K562 (cell line): ENCODE data around the gene TSSK6. TPM values are rescaled to one million over a fixed set of nuclear protein-coding genes. Genes with fewer than 3 reads are reported as not detected.

Source experiments
- CHD4 ChIP-seq: fragments of 200-600 bp; sonication (generic); IDR thresholded peaks from 3 replicates; pipeline ENCODE4 v1.6.1; 2012; ENCODE audit warnings: low read depth, mild to moderate bottlenecking, mixed read lengths, low read length, inconsistent platforms; ENCODE audit not compliant: insufficient read depth, insufficient replicate concordance, poor library complexity, severe bottlenecking
- EWSR1 ChIP-seq: fragments of 450-650 bp; IDR thresholded peaks from 2 replicates; pipeline ENCODE4 v1.6.1; 2018; ENCODE audit warnings: borderline replicate concordance, mild to moderate bottlenecking, low read depth, moderate library complexity; ENCODE audit not compliant: partially characterized antibody
- GABPB2 ChIP-seq: fragments of 250-450 bp; sonication (Bioruptor Pico); conservative IDR thresholded peaks from 2 replicates; pipeline ENCODE4 v1.5.1; 2021; ENCODE audit warnings: mild to moderate bottlenecking
- KLF6 ChIP-seq: fragments of 250-450 bp; sonication (Bioruptor Pico); IDR thresholded peaks from 2 replicates; pipeline ENCODE4 v1.4.0; 2020; ENCODE audit warnings: mild to moderate bottlenecking, moderate library complexity, borderline replicate concordance
- PHB2 ChIP-seq: fragments of 450-650 bp; IDR thresholded peaks from 2 replicates; pipeline ENCODE4 v1.6.1; 2017; ENCODE audit warnings: low read depth
- POLR2AphosphoS2 ChIP-seq: IDR thresholded peaks from 2 replicates; pipeline ENCODE4 v1.6.1; 2012; ENCODE audit warnings: low read length, improper control_type of control experiment
- POLR3G ChIP-seq: IDR thresholded peaks from 2 replicates; pipeline ENCODE4 v1.6.1; 2011; ENCODE audit not compliant: insufficient read length, insufficient replicate concordance; ENCODE audit errors: extremely low read depth
- RBBP5 ChIP-seq: fragments of 200-600 bp; sonication (generic); IDR thresholded peaks from 2 replicates; pipeline ENCODE4 v1.6.1; 2012; ENCODE audit warnings: borderline replicate concordance, mild to moderate bottlenecking, low read length, control low read depth, inconsistent platforms; ENCODE audit not compliant: insufficient read depth, poor library complexity, severe bottlenecking
- RFX1 ChIP-seq: fragments of 450-650 bp; IDR thresholded peaks from 2 replicates; pipeline ENCODE4 v1.6.1; 2016; ENCODE audit warnings: mild to moderate bottlenecking, moderate library complexity
- SAP30 ChIP-seq: fragments of 200-600 bp; sonication (generic); IDR thresholded peaks from 2 replicates; pipeline ENCODE4 v1.6.1; 2012; ENCODE audit warnings: borderline replicate concordance, low read depth, mild to moderate bottlenecking, moderate library complexity, low read length, control low read depth, inconsistent platforms; ENCODE audit not compliant: insufficient read depth, poor library complexity, severe bottlenecking
- SMAD4 ChIP-seq: fragments of 250-450 bp; sonication (Bioruptor Pico); conservative IDR thresholded peaks from 2 replicates; pipeline ENCODE4 v1.8.0; 2021; ENCODE audit warnings: inconsistent platforms, mild to moderate bottlenecking, moderate library complexity
- XRCC5 ChIP-seq: fragments of 200-400 bp; formaldehyde crosslinking; IDR thresholded peaks from 2 replicates; pipeline ENCODE4 v1.6.1; 2017; ENCODE audit warnings: low read depth, mild to moderate bottlenecking, low read length
- ZNF12 ChIP-seq: sonication (generic); formaldehyde crosslinking; IDR thresholded peaks from 2 replicates; pipeline ENCODE4 v1.4.0; 2020; ENCODE audit warnings: mild to moderate bottlenecking, missing genetic modification reagents
- ZNF224 ChIP-seq: sonication (generic); formaldehyde crosslinking; IDR thresholded peaks from 2 replicates; pipeline ENCODE4 v1.8.0; 2022; ENCODE audit warnings: mild to moderate bottlenecking, missing genetic modification reagents
- ZNF263 ChIP-seq: sonication (generic); formaldehyde crosslinking; IDR thresholded peaks from 2 replicates; pipeline ENCODE4 v1.8.0; 2022; ENCODE audit warnings: mild to moderate bottlenecking, missing genetic modification reagents, borderline replicate concordance
- ZNF668 ChIP-seq: fragments of 250-450 bp; sonication (Bioruptor Pico); IDR thresholded peaks from 2 replicates; pipeline ENCODE4 v1.8.0; 2022; ENCODE audit warnings: mild to moderate bottlenecking, inconsistent platforms
- polyA plus RNA-seq, 8 experiments: library from polyadenylated mRNA; depleted of rRNA in 4 of 8; stranded (reverse) in 5 of 8; unstranded in 3 of 8; fragments of >200 nt; fragmentation: Nextera tagmentation in 2 of 8; fragmentation: Illumina TruSeq in 1 of 8; extraction: Ambion mirVana in 2 of 8; extraction: Trizol in 1 of 8; gene quantifications; 2 replicates each; pipeline versions ENCODE4 v1.2.1 to v1.2.3, GENCODE V29; 2011 to 2014; ENCODE audit warnings: inconsistent platforms in 1 of 8, missing spikeins in 1 of 8
- total RNA-seq, 7 experiments: library from RNA; depleted of rRNA in 6 of 7; stranded (reverse); fragments of >200 nt in 6 of 7; fragmentation: Illumina TruSeq in 2 of 7; extraction: Trizol in 2 of 7; gene quantifications; 2 replicates each; pipeline versions ENCODE4 v1.2.1 to v1.2.3, GENCODE V29; 2011 to 2021; ENCODE audit warnings: low replicate concordance in 1 of 7
- TF ChIP-seq, protein P1 (sequence below): IDR thresholded peaks from 2 replicates; pipeline ENCODE4 v1.6.1; 2011; ENCODE audit warnings: borderline replicate concordance, low read depth, mild to moderate bottlenecking, moderate library complexity, low read length; ENCODE audit not compliant: insufficient read depth, poor library complexity, severe bottlenecking
- TF ChIP-seq, protein P2 (sequence below): fragments of 250-450 bp; sonication (Bioruptor Pico); IDR thresholded peaks from 2 replicates; pipeline ENCODE4 v1.5.0; 2020; ENCODE audit warnings: mild to moderate bottlenecking, borderline replicate concordance
- TF ChIP-seq, protein P3 (sequence below): sonication (generic); formaldehyde crosslinking; IDR thresholded peaks from 2 replicates; pipeline ENCODE4 v1.8.1; 2023; ENCODE audit warnings: mild to moderate bottlenecking, missing genetic modification reagents

The TSSK6 gene
- total and polyA plus RNA-seq, 9 of the 15 experiments (the other 6 are each of a cell fraction or from before 2014, with no cell fraction given), result 0.21 to 2.6 (median 1.5) TPM; not detected in 3

DNA sequence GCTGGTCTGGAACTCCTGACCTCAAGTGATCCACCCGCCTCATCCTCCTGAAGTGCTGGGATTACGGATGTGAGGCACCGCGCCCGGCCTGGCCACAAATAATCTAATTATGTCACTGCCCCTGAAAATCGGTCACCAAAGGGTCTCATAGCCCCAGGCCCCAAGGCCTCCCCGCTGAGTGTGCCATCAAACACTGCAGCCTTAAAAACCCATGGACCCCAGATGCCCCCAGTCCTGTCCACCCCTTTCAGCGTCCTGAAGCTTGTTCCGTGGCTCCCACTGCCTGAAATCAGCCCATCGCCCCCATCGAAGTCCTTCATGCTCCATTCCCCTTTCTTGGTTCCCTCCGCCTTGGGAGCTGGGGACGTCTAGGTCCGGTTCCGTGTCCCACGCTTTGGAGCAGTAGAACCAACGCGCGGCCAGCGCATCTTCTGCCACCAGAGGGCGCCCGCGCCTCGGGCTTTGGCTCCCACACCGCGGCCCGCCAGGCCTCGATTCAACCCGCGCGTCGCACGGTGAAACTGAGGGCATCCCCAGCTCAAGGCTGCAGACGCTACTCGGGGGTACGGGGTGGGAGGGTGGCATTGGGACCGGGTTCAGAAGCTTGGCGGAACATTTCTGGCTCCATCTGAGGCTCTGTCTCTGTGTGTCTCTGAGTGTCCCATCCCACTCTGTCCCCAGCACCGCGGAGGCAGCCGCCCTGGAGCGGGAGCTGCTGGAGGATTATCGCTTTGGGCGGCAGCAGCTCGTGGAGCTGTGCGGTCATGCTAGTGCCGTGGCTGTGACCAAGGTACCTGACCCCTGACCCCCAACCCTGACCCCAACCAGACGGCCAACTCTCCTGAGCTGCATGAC is 16.8 kb upstream of the TSSK6 start (continued):
- TF ChIP-seq CHD4 (no peak), RFX1 (no peak), EWSR1 (no peak), ZNF12 (CRISPR knock-in tag) (no peak), PHB2 (no peak), POLR3G (no peak), POLR2AphosphoS2 (peak; percentile 70; the same call in 1 of the 2 replicates), RBBP5 (no peak), SMAD4 (no peak), ZNF668 (CRISPR knock-in tag) (no peak), ZNF263 (no peak), ZNF224 (CRISPR knock-in tag) (no peak), KLF6 (CRISPR knock-in tag) (no peak), GABPB2 (CRISPR knock-in tag) (no peak), SAP30 (no peak), XRCC5 (peak; percentile 73)
- TF ChIP-seq, protein P1, sequence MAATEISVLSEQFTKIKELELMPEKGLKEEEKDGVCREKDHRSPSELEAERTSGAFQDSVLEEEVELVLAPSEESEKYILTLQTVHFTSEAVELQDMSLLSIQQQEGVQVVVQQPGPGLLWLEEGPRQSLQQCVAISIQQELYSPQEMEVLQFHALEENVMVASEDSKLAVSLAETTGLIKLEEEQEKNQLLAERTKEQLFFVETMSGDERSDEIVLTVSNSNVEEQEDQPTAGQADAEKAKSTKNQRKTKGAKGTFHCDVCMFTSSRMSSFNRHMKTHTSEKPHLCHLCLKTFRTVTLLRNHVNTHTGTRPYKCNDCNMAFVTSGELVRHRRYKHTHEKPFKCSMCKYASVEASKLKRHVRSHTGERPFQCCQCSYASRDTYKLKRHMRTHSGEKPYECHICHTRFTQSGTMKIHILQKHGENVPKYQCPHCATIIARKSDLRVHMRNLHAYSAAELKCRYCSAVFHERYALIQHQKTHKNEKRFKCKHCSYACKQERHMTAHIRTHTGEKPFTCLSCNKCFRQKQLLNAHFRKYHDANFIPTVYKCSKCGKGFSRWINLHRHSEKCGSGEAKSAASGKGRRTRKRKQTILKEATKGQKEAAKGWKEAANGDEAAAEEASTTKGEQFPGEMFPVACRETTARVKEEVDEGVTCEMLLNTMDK, result peak; percentile 68
- TF ChIP-seq, protein P2, sequence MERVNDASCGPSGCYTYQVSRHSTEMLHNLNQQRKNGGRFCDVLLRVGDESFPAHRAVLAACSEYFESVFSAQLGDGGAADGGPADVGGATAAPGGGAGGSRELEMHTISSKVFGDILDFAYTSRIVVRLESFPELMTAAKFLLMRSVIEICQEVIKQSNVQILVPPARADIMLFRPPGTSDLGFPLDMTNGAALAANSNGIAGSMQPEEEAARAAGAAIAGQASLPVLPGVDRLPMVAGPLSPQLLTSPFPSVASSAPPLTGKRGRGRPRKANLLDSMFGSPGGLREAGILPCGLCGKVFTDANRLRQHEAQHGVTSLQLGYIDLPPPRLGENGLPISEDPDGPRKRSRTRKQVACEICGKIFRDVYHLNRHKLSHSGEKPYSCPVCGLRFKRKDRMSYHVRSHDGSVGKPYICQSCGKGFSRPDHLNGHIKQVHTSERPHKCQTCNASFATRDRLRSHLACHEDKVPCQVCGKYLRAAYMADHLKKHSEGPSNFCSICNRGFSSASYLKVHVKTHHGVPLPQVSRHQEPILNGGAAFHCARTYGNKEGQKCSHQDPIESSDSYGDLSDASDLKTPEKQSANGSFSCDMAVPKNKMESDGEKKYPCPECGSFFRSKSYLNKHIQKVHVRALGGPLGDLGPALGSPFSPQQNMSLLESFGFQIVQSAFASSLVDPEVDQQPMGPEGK (CRISPR knock-in tag), result no peak
- TF ChIP-seq, protein P3, sequence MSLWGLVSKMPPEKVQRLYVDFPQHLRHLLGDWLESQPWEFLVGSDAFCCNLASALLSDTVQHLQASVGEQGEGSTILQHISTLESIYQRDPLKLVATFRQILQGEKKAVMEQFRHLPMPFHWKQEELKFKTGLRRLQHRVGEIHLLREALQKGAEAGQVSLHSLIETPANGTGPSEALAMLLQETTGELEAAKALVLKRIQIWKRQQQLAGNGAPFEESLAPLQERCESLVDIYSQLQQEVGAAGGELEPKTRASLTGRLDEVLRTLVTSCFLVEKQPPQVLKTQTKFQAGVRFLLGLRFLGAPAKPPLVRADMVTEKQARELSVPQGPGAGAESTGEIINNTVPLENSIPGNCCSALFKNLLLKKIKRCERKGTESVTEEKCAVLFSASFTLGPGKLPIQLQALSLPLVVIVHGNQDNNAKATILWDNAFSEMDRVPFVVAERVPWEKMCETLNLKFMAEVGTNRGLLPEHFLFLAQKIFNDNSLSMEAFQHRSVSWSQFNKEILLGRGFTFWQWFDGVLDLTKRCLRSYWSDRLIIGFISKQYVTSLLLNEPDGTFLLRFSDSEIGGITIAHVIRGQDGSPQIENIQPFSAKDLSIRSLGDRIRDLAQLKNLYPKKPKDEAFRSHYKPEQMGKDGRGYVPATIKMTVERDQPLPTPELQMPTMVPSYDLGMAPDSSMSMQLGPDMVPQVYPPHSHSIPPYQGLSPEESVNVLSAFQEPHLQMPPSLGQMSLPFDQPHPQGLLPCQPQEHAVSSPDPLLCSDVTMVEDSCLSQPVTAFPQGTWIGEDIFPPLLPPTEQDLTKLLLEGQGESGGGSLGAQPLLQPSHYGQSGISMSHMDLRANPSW (CRISPR knock-in tag), result no peak
